Activated CD4-positive, CD25-positive, alpha-beta regulatory T cell treated with anti-CD3 and anti-CD28 coated beads, Interleukin-2, amount 50 U/mL, for 16 hours (primary cell): ENCODE measurements around the gene EFCAB12.
"Not testable (repeated sequence)": the region's sequence is repeated elsewhere in the genome, so short reads cannot be mapped to it uniquely, and the experiment has no call there.

ENCODE experiments used
- DNase-seq: peaks from one replicate; pipeline ENCODE4 v3.0.0-alpha.2; 2020; ENCODE audit warnings: low read depth, low spot score

EFCAB12 gene

DNA sequence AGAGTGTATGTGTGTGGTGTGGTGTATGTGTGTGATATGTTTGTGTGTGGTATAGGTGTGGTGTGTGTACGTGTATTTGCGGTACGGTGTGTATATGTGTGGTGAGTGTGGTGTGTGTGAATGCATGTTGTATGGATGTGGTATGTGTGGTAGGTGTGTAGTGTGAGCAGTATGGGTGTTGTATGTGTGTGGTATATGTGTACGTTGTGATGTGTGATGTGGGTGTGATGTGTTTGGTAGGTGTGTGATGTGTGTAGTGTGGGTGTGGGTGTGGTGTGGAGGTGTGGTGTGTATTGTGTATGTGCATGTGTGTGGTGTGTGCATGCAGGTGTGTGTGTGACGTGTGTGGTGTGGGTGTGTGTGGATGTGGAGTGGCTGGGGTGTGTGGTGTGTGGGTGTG is 58.7 kb downstream of the EFCAB12 start:
- DNase-seq: no peak

DNA sequence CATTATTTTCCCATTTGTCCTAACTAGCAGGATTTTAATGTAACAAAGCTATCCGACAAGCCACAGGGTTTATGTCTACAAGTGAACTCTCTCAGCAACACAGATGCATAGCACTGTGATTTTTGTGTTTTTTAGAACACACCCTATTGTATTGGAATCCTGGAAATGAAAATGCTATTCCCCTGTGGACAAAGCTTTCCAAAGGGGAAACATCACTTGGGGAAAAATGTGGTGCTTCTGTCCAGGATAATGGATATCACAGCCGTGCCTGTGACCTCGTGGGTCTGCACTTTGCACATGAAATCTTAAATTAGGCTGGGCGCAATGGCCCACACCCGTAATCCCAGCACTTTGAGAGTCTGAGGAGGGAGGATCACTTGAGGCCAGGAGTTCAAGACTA is 60.6 kb downstream of the EFCAB12 start:
- no peak for DNase-seq

DNA sequence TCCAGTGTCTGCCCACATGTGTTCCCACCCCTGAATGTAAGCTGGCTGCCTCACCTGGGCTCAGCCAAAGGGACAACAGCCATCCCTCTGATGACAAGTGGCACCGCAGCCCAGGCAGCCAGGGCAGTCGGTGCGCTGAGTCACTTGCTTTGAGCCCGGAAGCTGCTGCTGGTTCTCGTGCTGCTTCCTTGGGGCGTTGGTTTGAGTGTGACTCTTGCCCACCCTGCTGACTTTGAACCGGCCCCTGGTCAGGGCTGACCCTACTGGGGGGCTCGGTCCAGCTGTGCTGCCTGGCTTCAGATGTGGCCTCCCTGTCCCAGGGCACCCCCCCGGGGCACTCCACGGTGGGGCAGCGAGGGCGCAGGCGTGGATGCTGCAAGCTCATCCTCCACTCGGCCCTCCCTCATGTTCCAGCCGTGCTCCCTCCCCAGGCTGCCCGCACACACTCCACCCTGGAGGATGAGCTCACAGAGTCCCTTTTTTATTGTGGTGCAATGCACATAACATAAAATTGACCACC is 62.1 kb downstream of the EFCAB12 start:
- no peak for DNase-seq

DNA sequence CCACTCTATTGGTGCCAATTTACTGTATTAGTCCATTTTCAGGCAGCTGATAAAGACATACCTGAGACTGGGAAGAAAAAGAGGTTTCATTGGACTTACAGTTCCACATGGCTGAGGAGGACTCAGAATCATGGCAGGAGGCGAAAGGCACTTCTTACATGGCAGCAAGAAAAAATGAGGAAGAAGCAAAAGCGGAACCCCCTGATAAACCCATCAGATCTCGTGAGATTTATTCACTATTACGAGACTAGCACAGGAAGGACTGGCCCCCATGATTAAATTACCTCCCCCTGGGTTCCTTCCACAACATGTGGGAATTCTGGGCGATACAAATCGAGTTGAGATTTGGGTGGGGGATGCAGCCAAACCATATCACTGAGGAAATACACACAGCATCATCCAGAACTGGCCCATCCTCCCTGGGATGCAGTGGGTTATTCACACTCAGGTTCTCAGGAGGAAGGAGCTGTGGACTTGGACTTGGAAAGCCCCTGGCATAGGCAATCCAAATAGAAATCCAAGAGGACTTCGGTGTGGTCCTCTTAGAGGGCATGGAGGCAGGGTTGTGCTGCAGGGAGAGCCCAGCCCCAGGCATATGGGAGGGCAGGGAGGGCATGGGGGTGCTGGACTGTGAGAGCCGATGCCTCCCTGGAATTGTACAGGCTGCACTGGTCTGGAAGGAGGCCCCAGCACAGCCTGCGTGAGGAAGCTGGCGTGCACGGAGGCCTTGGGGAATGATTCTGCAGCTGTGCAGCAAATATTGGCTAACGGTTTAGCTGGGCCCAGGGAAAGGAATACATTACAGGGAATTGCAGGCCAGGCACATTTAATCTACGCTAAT is 62.9 kb downstream of the EFCAB12 start:
- DNase-seq: no peak

DNA sequence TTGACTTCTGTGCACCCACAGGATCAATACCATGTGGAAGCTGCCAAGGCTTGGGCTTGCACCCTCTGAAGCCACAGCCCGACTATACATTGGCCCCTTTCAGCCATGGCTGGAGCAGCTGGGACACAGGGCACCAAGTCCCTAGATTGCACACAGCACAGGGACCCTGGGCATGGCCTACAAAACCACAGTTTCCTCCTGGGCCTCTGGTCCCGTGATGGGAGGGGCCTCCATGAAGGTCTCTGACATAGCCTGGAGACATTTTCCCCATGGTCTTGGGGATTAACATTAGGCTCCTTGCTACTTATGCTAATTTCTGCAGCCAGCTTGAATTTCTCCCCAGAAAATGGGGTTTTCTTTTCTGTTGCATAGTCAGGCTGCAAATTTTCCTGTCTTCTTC is 63.6 kb downstream of the EFCAB12 start:
- DNase-seq: not testable (repeated sequence)

GRCh38 chr3:129363356-129363755 is 65.1 kb downstream of the EFCAB12 start:
- DNase-seq: not testable (repeated sequence)

DNA sequence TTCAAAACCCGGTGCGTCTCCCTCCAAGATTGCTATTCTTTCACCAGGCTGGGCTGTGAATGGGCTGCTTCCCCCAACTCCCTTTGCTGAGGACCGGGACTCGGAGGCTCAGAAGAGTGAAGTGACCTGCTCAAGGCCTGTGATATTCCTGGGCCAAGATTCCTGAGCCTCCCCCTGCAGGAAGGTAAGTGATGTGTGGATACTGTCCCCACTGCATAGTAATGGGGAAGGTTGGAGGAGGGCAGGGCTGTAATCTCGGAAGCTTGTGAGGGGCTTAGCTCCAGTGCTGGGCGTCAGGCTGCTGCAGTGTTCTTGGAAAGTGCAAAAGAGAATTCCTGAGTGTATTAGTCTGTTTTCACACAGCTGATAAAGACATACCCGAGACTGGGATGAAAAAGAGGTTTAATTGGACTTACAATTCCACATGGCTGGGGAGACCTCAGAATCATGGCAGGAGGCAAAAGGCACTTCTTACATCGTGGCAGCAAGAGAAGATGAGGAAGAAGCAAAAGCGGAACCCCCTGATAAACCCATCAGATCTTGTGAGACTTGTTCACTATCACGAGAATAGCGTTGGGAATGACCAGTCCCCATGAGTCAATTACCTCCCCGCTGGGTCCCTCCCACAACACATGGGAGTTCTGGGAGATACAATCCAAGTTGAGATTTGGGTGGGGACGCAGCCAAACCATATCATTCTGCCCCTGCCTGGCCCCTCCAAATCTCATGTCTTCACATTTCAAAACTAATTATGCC is 67.6 kb downstream of the EFCAB12 start:
- no peak for DNase-seq

DNA sequence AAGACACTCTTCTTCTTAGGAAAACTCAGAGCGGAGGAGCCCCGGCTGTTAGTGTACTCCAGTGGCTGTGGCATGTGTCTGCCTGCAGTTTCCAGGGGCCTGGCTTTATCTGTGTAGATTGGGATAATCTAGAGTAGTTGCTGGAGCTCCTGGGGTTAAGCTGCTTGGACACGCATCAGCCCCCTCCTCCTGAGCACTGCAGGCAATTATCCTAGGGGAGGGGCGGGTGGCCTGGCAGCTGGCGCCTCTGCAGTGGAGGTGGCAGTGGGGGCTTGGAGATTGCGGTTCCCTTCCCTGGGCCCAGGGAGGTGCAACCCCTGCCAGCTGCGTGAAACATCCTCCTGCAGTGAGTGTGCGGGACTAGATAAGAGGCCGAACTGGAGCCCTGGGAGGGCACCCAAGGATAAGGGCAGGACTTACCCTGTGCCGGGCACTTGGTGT is 68.2 kb downstream of the EFCAB12 start:
- no peak for DNase-seq

DNA sequence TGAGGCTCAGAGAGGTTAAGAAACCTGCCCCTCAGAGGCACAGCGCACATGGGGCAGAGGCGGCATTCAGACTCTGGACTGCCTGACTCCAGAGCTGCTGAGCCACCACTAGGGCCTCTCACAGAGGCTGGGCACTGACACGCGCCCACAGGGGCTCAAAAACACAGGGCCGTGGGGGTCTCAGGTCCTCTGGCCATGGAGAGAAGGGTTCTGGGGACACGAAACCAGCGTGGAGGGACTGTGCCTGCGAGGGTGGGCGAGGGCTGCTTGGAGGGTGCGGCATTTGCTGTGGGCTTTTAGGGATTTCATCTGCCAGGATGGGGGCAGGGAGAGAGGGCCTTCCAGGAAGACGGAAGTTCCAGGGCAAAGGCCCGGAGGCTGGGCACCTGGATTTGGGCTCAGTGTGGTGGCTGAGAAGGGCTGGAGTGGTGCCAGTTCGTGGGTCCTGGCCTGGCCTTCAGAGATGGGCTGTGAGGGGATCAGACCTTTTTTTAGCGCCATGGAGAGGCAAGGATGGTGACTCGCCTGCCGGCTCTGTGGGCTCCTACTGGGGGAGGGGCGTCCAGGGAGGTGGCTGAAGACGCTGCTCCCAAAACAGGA is 69.6 kb downstream of the EFCAB12 start:
- DNase-seq: no peak

- no peak for DNase-seq
Measured at GRCh38 chr3:129358177-129358771, 70.2 kb downstream of the EFCAB12 start.

- no peak for DNase-seq
Measured at GRCh38 chr3:129357616-129358015, 70.8 kb downstream of the EFCAB12 start.

- DNase-seq: no peak
Measured at GRCh38 chr3:129356756-129357425, 71.5 kb downstream of the EFCAB12 start.

DNA sequence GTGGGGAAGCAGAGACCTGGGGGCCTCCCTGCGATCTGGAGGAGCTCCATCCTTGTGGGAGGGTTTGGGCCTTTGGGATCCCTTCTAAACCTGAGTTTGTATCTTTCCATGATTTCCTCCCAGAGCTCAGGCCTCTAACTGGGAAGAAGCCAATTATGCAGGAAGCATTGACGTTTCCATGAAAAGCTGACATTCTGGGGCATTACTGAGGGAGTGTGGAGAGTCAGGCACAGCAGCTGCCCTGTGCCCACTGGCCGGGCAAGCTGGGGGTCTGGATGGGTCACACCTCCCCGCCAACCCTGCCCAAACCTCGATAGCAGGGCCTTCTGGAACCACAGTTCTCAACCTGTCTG is 74.9 kb downstream of the EFCAB12 start:
- DNase-seq: no peak

GRCh38 chr3:129352650-129353588 is 75.5 kb downstream of the EFCAB12 start:
- no peak for DNase-seq

- DNase-seq: no peak
Measured at GRCh38 chr3:129352045-129352444, 76.4 kb downstream of the EFCAB12 start.
